ENCODE measurements around the gene MAP6.

The MAP6 gene

GRCh38 chr11:75667255-75667830 lies 1.5 kb downstream of the MAP6 start:
- peak; percentile 20 for DNase-seq (ENCODE audit: low spot score)

- DNase-seq (ENCODE audit: low spot score): no peak
These were observed 2.8 kb downstream of the MAP6 start for GRCh38 chr11:75665990-75666389.

DNA sequence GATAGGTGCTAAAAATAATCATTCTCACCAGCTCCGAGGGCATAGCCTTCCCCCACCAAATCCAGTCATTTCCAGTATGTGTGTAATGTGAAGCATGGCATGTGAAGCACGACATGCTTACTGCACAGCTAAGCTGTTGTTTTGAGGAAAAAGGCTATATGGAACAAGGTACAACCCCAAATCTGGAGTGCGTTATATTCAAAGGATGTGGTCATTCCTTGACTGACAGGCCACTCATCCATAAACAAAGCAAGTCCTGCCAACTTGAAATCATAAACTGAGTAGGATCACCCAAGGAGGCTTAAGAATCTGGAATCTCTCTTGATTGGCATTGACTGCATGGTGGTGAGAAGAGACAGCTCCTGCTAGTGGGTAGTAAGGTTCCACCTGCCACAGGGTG lies 3.7 kb downstream of the MAP6 start:
- no peak for DNase-seq (ENCODE audit: low spot score)

DNA sequence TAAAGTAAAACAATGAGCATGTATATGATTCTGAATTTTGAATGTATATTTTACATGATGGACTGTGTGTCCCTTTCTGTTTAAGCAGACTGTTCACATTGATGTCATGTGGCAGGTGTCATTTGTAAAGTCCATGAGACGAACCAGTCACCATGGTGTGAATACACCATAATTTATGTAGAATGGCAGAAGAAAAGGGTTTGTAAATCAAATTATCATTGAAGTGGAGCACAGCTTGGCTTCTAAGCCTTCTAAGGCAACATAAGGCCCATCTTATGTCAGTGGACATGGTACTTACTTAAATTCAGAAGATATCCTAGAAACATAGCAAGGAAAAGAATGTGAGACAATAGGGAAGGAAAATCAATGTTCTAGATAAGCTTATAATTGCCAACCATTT lies 4.4 kb downstream of the MAP6 start:
- no peak for DNase-seq (ENCODE audit: low spot score)

DNA sequence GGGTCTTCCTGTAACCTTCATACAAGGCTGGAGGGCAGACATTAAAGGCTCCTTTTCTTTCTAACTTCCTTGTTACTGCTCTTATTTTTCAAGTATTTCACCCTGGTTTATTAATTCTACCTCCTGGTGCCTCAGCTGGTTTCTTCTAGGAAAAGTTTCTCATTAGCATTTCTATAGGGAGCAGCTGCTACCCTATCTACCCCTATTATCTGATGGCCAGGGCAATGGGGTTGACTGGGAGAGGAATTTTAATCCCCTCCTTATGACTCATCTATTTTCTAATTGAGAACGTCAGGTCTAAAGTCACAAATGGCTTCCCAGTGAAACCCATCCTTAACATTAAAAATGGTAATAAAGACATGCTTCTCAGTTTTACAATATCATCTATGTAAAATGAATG lies 5.0 kb downstream of the MAP6 start:
- no peak for DNase-seq (ENCODE audit: low spot score)

- no peak for DNase-seq (ENCODE audit: low spot score)
These were observed 9.0 kb downstream of the MAP6 start for GRCh38 chr11:75659836-75660235.

DNA sequence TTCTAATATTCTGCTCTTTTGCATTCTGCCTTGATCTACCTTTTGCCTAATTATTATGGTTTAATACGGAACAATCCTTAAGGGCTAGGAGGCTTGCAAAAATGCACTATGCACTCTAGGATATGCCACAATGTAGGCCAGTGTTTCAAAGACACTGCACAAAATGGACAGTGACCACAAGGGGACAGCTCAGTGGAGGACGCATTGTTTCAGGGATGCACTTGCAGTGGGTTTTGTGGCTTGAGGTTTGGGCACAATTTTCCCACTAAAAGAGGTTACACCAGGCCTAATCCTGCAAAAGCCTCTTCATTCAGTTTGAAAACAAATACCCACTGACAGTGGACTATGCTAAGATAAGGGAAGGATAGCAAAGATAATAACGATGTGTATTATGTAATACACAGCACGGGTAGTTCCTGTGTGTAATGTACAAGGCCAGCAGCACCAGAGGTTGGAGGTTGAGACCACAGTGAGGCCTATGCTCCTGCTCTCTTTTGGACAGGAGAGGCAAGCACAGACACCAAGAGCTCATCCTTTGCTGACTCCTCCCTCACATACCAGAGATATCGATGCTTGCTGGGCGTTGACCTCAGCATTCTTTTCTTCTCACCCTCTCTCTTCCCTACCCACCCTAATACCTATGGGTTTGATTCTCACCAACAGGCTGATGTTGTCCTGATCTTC lies 12.7 kb downstream of the MAP6 start:
- DNase-seq (ENCODE audit: low spot score): no peak

- DNase-seq (ENCODE audit: low spot score): no peak
These were observed 13.2 kb downstream of the MAP6 start for GRCh38 chr11:75655605-75656004.

DNA sequence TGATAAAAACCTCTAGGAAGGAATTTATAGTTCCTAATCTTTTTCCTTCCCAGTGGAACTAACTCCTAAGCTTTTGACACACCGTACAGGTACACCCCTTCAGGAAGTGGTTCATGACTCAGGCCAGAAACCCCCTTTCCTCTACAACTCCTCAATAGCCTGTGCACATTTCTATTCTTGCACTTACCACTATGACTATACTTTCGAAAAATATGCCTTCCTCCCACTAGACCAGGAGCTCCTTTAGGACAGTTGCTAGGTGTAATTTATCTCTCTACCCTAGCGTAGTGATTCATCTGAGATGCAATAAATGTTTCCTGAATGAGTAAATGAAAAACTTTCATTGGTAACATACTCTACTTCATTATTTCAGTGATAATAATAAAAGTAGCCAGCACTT lies 14.5 kb downstream of the MAP6 start:
- DNase-seq (ENCODE audit: low spot score): no peak

GRCh38 chr11:75653532-75653931 lies 15.3 kb downstream of the MAP6 start:
- DNase-seq (ENCODE audit: low spot score): no peak

DNA sequence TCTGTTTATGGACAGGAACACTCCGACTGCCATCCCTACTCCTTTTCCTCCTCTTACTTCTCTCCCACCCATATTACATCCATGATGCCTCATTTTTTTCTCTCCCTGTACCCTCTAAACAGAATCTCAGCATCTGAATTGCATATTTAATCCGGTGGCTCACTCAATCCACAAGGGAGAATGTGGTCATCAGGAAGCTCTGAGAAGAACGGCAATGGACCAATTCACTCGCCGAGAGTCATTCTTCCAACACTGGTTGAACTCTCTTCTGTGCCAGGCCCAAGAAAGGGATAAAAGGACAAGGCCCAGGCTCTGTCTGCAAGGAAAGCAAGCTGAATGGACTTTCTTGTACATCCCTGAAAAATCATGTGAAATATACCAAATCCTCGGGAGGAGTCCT lies 15.9 kb downstream of the MAP6 start:
- DNase-seq (ENCODE audit: low spot score): no peak

GRCh38 chr11:75651218-75651617 lies 17.6 kb downstream of the MAP6 start:
- no peak for DNase-seq (ENCODE audit: low spot score)

GRCh38 chr11:75650167-75650723 lies 18.6 kb downstream of the MAP6 start:
- no peak for DNase-seq (ENCODE audit: low spot score)

GRCh38 chr11:75644946-75645345 lies 23.9 kb downstream of the MAP6 start:
- no peak for DNase-seq (ENCODE audit: low spot score)

DNA sequence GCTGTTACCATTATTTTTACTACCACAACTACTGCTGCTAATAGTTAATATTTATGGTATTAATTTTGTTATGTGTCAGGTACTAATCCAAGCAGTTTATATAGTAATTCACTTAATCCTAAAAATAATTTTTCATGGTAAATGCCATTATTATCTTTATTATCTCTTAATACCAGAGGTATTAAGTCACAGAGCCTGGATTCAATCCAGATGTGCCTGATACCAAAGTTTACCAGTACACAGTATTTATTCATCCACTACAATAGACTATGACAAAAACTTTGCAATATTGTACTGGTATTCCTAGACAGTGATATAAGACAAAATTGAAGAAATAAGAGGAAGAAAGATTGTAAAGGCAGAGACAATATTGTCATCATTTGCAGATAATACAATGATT lies 24.5 kb downstream of the MAP6 start:
- DNase-seq (ENCODE audit: low spot score): no peak

DNA sequence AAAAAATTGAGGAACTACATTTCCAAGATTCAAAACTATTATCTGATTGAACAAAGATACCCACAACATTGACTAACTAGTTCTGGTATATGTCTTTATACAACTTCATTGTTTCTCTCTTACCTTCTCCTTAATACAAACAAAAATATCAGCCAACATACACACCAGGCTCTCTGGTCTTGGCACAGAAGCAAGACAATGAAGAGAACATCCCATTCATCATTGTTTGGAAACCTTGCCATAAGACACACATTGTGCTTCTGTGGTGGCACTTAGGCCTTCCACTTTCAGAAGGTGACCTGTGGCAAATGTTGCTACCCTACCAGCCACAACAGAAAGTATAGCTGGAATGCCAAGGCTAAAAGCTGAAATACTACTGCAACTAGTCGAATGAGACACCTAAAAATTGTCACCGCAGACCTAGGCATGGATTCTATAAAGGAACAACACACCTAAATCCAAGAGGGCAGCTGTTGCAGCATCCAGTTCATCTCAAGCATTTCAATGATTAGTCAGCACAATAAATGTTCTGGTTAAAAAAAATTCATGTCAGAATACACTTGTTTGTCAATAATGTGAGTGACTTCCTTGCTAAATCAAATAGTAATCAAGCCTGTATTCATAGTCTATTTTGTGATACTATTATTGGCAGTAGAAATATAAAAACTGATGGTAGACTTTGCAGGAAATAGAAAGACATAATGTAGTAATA lies 26.3 kb downstream of the MAP6 start:
- DNase-seq (ENCODE audit: low spot score): no peak

- peak; percentile 85 for DNase-seq (ENCODE audit: low spot score)
These were observed 29.1 kb downstream of the MAP6 start for GRCh38 chr11:75639762-75640181.

GRCh38 chr11:75637998-75638397 lies 30.8 kb downstream of the MAP6 start:
- no peak for DNase-seq (ENCODE audit: low spot score)

DNA sequence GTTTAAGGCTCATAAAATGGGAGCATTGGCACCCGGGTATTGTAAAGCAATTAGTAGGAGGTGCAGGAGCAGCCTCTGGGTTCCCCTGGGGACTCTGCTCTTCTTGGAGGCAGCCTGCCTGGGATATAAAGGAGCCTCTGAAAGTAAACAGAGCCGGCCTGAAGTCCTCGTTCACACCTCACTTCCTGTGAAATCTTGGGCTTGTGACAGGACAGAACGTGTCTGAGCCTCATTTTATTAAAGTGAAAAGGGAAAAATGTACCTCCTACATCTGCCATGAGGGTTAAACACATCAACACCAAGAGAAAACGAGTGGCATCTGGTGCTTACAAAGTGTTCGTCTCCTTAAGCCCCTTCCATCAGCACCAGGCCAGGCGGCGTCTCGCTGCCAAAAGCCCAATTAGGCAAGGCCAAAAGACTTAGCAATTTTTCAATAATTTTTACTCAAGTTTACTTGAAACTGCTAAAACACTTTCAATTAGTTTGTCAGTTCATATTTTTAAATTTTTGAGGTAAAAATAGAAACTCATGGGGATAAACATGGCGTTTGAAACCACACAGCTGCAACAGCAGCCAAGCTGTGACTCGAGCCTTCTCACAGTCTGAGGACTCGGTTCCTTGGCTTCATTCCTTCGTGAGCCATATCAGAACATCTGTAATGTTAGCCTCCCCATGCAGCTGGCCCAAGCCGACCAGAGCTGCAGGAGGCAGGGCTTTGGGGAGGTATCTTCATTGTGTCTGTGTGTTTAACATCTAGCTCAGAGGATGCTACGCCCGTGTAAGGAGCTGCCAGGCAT lies 33.6 kb downstream of the MAP6 start:
- DNase-seq (ENCODE audit: low spot score): no peak

GRCh38 chr11:75633409-75634066 lies 35.3 kb downstream of the MAP6 start:
- DNase-seq (ENCODE audit: low spot score): no peak

DNA sequence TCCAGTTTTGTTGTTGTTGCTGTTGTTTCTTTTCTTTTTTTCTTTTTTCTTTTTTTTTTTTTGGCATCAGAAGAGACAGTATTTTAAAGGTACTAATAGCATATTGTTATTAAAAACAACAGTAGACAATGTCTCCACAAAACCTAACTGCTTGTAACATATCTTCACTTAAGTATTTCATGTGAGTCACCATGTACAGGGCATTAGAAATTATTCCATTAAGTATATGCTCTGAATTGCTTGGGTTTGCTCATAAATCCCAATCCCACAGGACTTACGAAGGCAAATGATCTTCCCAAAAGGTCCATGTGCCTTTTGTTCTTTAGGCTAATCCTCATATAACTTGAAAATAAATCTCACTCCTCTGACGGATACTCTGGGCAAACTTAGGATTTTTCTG lies 35.9 kb downstream of the MAP6 start:
- no peak for DNase-seq (ENCODE audit: low spot score)

GRCh38 chr11:75632450-75632849 lies 36.4 kb downstream of the MAP6 start:
- DNase-seq (ENCODE audit: low spot score): no peak

Measured in globus pallidus (tissue), 1 donor.